ENCODE data around the gene UQCRQ. TPM values are rescaled to one million over a fixed set of nuclear protein-coding genes. Genes with fewer than 3 reads are reported as not detected.
A peak's percentile ranks its signal among the peaks of the same experiment; 100 is the strongest.

UQCRQ gene
- polyA plus RNA-seq, 2 of the 4 experiments (the other 2 are of a cell fraction), result 441 to 500 TPM

- ChIA-PET CTCF (interaction anchor here (0.6 to 8.9 kb wide), 29 partner anchors 10 to 534 kb away, joined by 3 to 82 read pairs (median 7); partner anchors contain the start of genes CCNI2, GDF9, LEAP2 and UQCRQ), POLR2A (no interaction called here)
- DNase-seq (ENCODE audit: low read depth in 1 of 2, low spot score in 1 of 2), result no peak
- Histone ChIP-seq H3K27ac (no peak overlapping the region), H3K4me2 (peak overlapping the region; percentile 92), H3K4me1 (peaks cover 3% of the 10 kb centered on the region; the same call in 1 of the 3 replicates), H3K9me3 (no peaks in the 10 kb centered on the region), H3K4me3 (peak overlapping the region; percentile 59; the same call in 1 of the 3 replicates)
- TF ChIP-seq ELK1 (IDR thresholded peaks at IDR 0.05; ENCODE audit: low read depth, low read length), result no peak
- TF ChIP-seq RAD21 (conservative IDR thresholded peaks at IDR 0.05 in 1 of 2, IDR thresholded peaks at IDR 0.05 in 1 of 2), result no peak
- no peak for TF ChIP-seq ZNF302 (CRISPR knock-in tag; IDR thresholded peaks at IDR 0.05)
- TF ChIP-seq HES2 (IDR thresholded peaks at IDR 0.05), result no peak
- no peak for TF ChIP-seq KDM1A (IDR thresholded peaks at IDR 0.05; ENCODE audit: low read depth)
- TF ChIP-seq USF2 (IDR thresholded peaks at IDR 0.05), result no peak
- TF ChIP-seq BHLHE40 (IDR thresholded peaks at IDR 0.05; ENCODE audit: low read depth, low read length), result no peak
- TF ChIP-seq MAFK (IDR thresholded peaks at IDR 0.05; ENCODE audit: partially characterized antibody), result no peak
- no peak for TF ChIP-seq ATOH8 (CRISPR knock-in tag; IDR thresholded peaks at IDR 0.05; ENCODE audit: low read depth)
- TF ChIP-seq ESRRA (IDR thresholded peaks at IDR 0.05; ENCODE audit: borderline replicate concordance, low read length), result no peak
- no peak for TF ChIP-seq HMGXB4 (CRISPR knock-in tag; IDR thresholded peaks at IDR 0.05; ENCODE audit: borderline replicate concordance)
- no peak for TF ChIP-seq RARB (CRISPR knock-in tag; IDR thresholded peaks at IDR 0.05)
- TF ChIP-seq HEYL (CRISPR knock-in tag; IDR thresholded peaks at IDR 0.05), result no peak
- TF ChIP-seq PHF8 (IDR thresholded peaks at IDR 0.05; ENCODE audit: borderline replicate concordance, low read depth), result no peak
- no peak for TF ChIP-seq CBX8 (IDR thresholded peaks at IDR 0.05)
- TF ChIP-seq ZSCAN20 (CRISPR knock-in tag; IDR thresholded peaks at IDR 0.05), result no peak
- TF ChIP-seq REST (IDR thresholded peaks at IDR 0.05), result no peak
- TF ChIP-seq EHF (CRISPR knock-in tag; IDR thresholded peaks at IDR 0.05), result no peak
- no peak for ATAC-seq
- FAIRE-seq, result no peak
- WGBS (ENCODE audit: missing lambda C conversion rate), result 82% methylated on average over 4 of the region's 4 CpGs
These were observed 37.5 kb upstream of the UQCRQ start for GRCh38 chr5:132828846-132829494.

Data from A549 (cell line).